ENCODE measurements around the gene ADORA2A. TPM values are rescaled to one million over a fixed set of nuclear protein-coding genes. Genes with fewer than 3 reads are reported as not detected.

Gene ADORA2A
- total RNA-seq, 1 experiment from 2014 or later, result 3.5 TPM

GRCh38 chr22:24443668-24444067 lies 16.3 kb downstream of the ADORA2A start:
- Mint-ChIP-seq H3K9me3 (no peaks in the 10 kb centered on the region; a peak in 1 of 5 replicates), H3K4me3 (no peak overlapping the region; a peak in 2 of 5 replicates), H3K27ac (no peak overlapping the region; a peak in 1 of 7 replicates), H3K4me1 (peaks cover 10 to 22% of the 10 kb centered on the region in 2 experiments), H3K36me3 (ENCODE audit: insufficient read depth in 1 of 3, low read depth in 3 of 3) (no peaks in the 10 kb centered on the region), H3K27me3 (ENCODE audit: low read depth) (no peaks in the 10 kb centered on the region)
- Histone ChIP-seq H3K4me1 (ENCODE audit: insufficient read depth, low read length) (0 out of 2 replicates have a peak, but pooled peaks cover 2% of the 10 kb centered on the region), H3K4ac (ENCODE audit: low read depth, low read length) (no peak overlapping the region), H2BK15ac (ENCODE audit: low read depth, low read length) (no peak overlapping the region), H3K4me2 (ENCODE audit: insufficient read depth, insufficient read length, low read length) (no peak overlapping the region), H3K79me2 (ENCODE audit: insufficient read depth, low read length) (no peaks in the 10 kb centered on the region), H2AFZ (ENCODE audit: low read length) (no peak overlapping the region), H3K27ac (ENCODE audit: insufficient read length, low read depth, low read length) (no peak overlapping the region), H2BK20ac (ENCODE audit: low read depth, low read length, poor library complexity, severe bottlenecking) (no peak overlapping the region), H3K9ac (ENCODE audit: extremely low read depth, insufficient read length, low read length) (no peak overlapping the region), H2BK12ac (ENCODE audit: insufficient read length, low read depth, low read length) (no peak overlapping the region), H3K23me2 (ENCODE audit: insufficient read length, low read depth, low read length, poor library complexity, severe bottlenecking) (peaks cover 5% of the 10 kb centered on the region), H2BK120ac (ENCODE audit: low read depth, low read length, poor library complexity, severe bottlenecking) (no peak overlapping the region), H3K79me1 (ENCODE audit: insufficient read depth, low read depth, low read length, poor library complexity, severe bottlenecking) (no peaks in the 10 kb centered on the region), H3K27me3 (ENCODE audit: insufficient read depth, low read length) (no peaks in the 10 kb centered on the region), H2AK5ac (ENCODE audit: insufficient read length, low read length) (no peak overlapping the region), H3K18ac (ENCODE audit: insufficient read length, low read depth, low read length) (no peak overlapping the region), H3K9me3 (ENCODE audit: control insufficient read depth, low read depth, low read length) (no peaks in the 10 kb centered on the region), H3K14ac (ENCODE audit: insufficient read depth, low read length) (no peak overlapping the region), H4K8ac (replicated peaks; ENCODE audit: insufficient read length, low read depth, low read length) (no peak overlapping the region), H3K56ac (ENCODE audit: insufficient read length, low read depth, low read length) (no peak overlapping the region), H4K5ac (ENCODE audit: insufficient read length, low read depth, low read length) (no peak overlapping the region), H3K23ac (ENCODE audit: insufficient read length, low read depth, low read length) (no peak overlapping the region), H3T11ph (ENCODE audit: low read length) (no peak overlapping the region), H2BK5ac (ENCODE audit: insufficient read length, low read length) (no peak overlapping the region), H4K20me1 (ENCODE audit: control insufficient read depth, insufficient read depth, insufficient read length) (no peaks in the 10 kb centered on the region), H4K91ac (ENCODE audit: insufficient read length, low read depth, low read length) (no peak overlapping the region)
- no peak for DNase-seq
- TF ChIP-seq, protein P1, sequence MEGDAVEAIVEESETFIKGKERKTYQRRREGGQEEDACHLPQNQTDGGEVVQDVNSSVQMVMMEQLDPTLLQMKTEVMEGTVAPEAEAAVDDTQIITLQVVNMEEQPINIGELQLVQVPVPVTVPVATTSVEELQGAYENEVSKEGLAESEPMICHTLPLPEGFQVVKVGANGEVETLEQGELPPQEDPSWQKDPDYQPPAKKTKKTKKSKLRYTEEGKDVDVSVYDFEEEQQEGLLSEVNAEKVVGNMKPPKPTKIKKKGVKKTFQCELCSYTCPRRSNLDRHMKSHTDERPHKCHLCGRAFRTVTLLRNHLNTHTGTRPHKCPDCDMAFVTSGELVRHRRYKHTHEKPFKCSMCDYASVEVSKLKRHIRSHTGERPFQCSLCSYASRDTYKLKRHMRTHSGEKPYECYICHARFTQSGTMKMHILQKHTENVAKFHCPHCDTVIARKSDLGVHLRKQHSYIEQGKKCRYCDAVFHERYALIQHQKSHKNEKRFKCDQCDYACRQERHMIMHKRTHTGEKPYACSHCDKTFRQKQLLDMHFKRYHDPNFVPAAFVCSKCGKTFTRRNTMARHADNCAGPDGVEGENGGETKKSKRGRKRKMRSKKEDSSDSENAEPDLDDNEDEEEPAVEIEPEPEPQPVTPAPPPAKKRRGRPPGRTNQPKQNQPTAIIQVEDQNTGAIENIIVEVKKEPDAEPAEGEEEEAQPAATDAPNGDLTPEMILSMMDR (conservative IDR thresholded peaks at IDR 0.05), result no peak

Data from H9 (cell line).